Esophagus muscularis mucosa (tissue), 4 donors: Measurements from ENCODE around the gene ZNF423. TPM values are rescaled to one million over a fixed set of nuclear protein-coding genes. Genes with fewer than 3 reads are reported as not detected.

ENCODE experiments used
- DNase-seq: peaks from one replicate; pipeline ENCODE4 v3.0.0-alpha.2; 2017; ENCODE audit errors: extremely low spot score
- H3K27ac ChIP-seq, 4 donors: fragments of 200-600 bp; sonication (generic); replicated peaks in 1 of 4; 1 replicate in 3 of 4; 2 replicates in 1 of 4; pipeline ENCODE4 v1.5.1; 2016 to 2019; ENCODE audit warnings: mild to moderate bottlenecking in 1 of 4
- H3K27me3 ChIP-seq, 4 donors: fragments of 200-600 bp; sonication (generic); one replicate each; pipeline versions ENCODE4 v1.5.1 to v1.6.0; 2016 to 2019
- H3K36me3 ChIP-seq, 4 donors: fragments of 200-600 bp; sonication (generic); one replicate each; pipeline ENCODE4 v1.5.1; 2016 to 2019
- H3K4me1 ChIP-seq, 4 donors: fragments of 200-600 bp; sonication (generic); one replicate each; pipeline ENCODE4 v1.5.1; 2016 to 2019
- H3K4me3 ChIP-seq, 4 donors: fragments of 200-600 bp; sonication (generic); 1 replicate in 2 of 4; 2 replicates in 2 of 4; pipeline ENCODE4 v1.5.1; 2016 to 2019; ENCODE audit warnings: mild to moderate bottlenecking in 4 of 4, moderate library complexity in 1 of 4
- H3K9me3 ChIP-seq, 4 donors: fragments of 200-600 bp; sonication (generic); 1 replicate in 3 of 4; 2 replicates in 1 of 4; pipeline ENCODE4 v1.5.1; 2016 to 2019
- EP300 ChIP-seq: sonication (generic); formaldehyde crosslinking; IDR thresholded peaks from one replicate; pipeline ENCODE4 v1.6.1; 2017; ENCODE audit warnings: antibody characterized with exemption
- POLR2A ChIP-seq: fragments of 450-650 bp; IDR thresholded peaks from one replicate; pipeline ENCODE4 v1.6.1; 2017; ENCODE audit warnings: antibody characterized with exemption, moderate library complexity, mild to moderate bottlenecking, low read depth
- POLR2AphosphoS5 ChIP-seq, 2 donors: sonication (generic); formaldehyde crosslinking; IDR thresholded peaks; one replicate each; pipeline ENCODE4 v1.6.1; 2017; ENCODE audit warnings: antibody characterized with exemption in 2 of 2
- WGBS: methylation state at CpG from one replicate; pipeline ENCODE4 v1.1.5; 2018; 5-methylcytosine and 5-hydroxymethylcytosine counted together
- intact Hi-C: fragments of 100-400 bp; cut with DNase I; formaldehyde crosslinking; loops from one replicate; pipeline ENCODE4 v1.15.1; 2023
- total RNA-seq, 4 donors: library from RNA; depleted of rRNA; stranded (reverse); fragments of >200 nt; gene quantifications; one replicate each; pipeline versions ENCODE4 v1.1.0 to v1.2.1, GENCODE V29; 2016
- TF ChIP-seq, protein P1 (sequence below), 3 experiments: fragments of 200-600 bp in 2 of 3; fragments of 450-650 bp in 1 of 3; sonication (generic) in 2 of 3; IDR thresholded peaks; one replicate each; pipeline ENCODE4 v1.5.1; 2017 to 2019; ENCODE audit warnings: antibody characterized with exemption in 3 of 3, mild to moderate bottlenecking in 2 of 3, moderate library complexity in 1 of 3

Gene ZNF423
- total RNA-seq, 4 donors from 2014 or later: 8.7 to 22.5 (median 10.3) TPM

DNA sequence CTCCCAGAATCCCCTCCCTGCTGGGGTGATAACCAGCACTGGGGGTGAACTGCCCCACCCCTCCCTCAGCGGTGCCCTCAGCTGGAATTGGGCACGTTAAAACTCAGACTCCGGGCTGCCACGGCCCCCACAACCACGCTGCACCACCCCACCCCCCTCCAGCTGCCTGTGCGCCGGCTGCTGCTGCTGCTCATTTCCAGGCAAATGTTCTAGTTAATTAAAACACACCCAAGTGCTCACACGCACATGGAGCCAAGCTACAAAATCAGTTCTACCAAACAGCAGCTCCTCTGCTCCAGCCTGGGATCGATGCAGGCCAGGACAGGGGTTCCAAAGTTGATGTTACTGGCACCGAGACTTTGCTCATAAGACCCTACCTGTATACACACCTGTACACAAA lies 180.5 kb downstream of the ZNF423 start:
- H3K4me3 ChIP-seq: no peak overlapping the region
- no peak overlapping the region for H3K27ac ChIP-seq
- H3K4me1 ChIP-seq: peaks cover 0 to 14% (median 9%) of the 10 kb centered on the region in 4 donors
- no peak for DNase-seq
- no peaks in the 10 kb centered on the region for H3K36me3 ChIP-seq
- H3K9me3 ChIP-seq: no peaks in the 10 kb centered on the region
- intact Hi-C loops: no loop called here
- WGBS: no CpG with 5 or more reads among the region's 10 CpGs
- no peaks in the 10 kb centered on the region for H3K27me3 ChIP-seq
- TF ChIP-seq EP300 (no peak), POLR2A (no peak), POLR2AphosphoS5 (IDR thresholded peaks at IDR 0.05) (no peak)
- TF ChIP-seq, protein P1, sequence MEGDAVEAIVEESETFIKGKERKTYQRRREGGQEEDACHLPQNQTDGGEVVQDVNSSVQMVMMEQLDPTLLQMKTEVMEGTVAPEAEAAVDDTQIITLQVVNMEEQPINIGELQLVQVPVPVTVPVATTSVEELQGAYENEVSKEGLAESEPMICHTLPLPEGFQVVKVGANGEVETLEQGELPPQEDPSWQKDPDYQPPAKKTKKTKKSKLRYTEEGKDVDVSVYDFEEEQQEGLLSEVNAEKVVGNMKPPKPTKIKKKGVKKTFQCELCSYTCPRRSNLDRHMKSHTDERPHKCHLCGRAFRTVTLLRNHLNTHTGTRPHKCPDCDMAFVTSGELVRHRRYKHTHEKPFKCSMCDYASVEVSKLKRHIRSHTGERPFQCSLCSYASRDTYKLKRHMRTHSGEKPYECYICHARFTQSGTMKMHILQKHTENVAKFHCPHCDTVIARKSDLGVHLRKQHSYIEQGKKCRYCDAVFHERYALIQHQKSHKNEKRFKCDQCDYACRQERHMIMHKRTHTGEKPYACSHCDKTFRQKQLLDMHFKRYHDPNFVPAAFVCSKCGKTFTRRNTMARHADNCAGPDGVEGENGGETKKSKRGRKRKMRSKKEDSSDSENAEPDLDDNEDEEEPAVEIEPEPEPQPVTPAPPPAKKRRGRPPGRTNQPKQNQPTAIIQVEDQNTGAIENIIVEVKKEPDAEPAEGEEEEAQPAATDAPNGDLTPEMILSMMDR (IDR thresholded peaks at IDR 0.05): no peak

DNA sequence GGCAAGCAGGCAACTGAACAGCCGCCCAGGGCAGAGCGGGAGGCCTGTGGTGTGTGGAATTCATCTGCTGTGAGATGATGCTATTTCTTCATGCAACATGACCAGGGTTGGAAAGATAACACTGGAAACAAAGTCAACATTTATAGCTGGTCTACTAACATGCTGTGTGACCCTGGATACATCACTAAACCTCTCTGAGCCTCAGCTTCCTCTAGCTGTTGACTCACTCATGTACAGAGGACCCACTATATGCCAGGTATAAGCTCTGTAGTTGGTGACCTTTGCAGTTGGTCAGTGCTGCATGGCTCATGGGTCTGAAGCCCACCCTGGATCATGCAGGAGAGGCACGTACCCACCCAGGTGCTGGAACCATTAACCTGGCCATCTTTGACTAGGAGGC lies 180.9 kb downstream of the ZNF423 start:
- Histone ChIP-seq H3K4me3 (no peak overlapping the region), H3K27ac (no peak overlapping the region), H3K27me3 (no peaks in the 10 kb centered on the region), H3K4me1 (peaks cover 0 to 19% (median 12%) of the 10 kb centered on the region in 4 donors), H3K9me3 (no peaks in the 10 kb centered on the region), H3K36me3 (no peaks in the 10 kb centered on the region)
- WGBS: 95% methylated on average over 2 of the region's 3 CpGs
- no peak for TF ChIP-seq EP300
- DNase-seq: no peak
- intact Hi-C loops: no loop called here

DNA sequence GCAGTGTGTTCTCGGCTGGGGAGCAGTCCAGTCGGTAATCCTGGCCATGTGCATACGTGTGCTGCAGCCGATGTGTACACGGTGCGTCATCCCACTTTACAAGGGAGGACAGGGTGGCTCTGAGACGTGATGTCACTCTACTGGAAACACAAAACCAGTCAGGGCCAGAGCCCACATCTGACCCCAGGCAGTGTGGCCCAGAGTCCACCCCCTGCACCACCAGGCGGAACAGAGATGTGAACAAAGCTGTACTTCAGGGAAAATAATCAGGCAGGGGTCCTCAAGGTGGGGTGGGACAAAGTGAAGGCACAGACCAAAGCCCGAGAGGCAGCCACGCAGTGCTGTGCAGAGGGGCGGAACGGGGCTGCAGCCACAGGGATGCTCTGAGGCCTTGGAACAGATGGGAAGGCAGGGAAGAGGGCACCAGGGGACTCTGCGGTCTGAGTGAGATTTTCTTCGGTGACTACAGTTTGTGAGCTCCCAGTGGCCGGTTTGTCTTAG lies 181.5 kb downstream of the ZNF423 start:
- Histone ChIP-seq H3K36me3 (no peaks in the 10 kb centered on the region), H3K27ac (no peak overlapping the region), H3K9me3 (no peaks in the 10 kb centered on the region), H3K4me1 (peaks cover 0 to 22% (median 12%) of the 10 kb centered on the region in 4 donors), H3K27me3 (no peaks in the 10 kb centered on the region), H3K4me3 (no peak overlapping the region)
- intact Hi-C loops: no loop called here
- WGBS: 87% methylated on average over 15 of the region's 15 CpGs
- TF ChIP-seq POLR2A: no peak
- no peak for TF ChIP-seq POLR2AphosphoS5 (IDR thresholded peaks at IDR 0.05)
- TF ChIP-seq, protein P1 (IDR thresholded peaks at IDR 0.05): no peak
- DNase-seq: no peak

DNA sequence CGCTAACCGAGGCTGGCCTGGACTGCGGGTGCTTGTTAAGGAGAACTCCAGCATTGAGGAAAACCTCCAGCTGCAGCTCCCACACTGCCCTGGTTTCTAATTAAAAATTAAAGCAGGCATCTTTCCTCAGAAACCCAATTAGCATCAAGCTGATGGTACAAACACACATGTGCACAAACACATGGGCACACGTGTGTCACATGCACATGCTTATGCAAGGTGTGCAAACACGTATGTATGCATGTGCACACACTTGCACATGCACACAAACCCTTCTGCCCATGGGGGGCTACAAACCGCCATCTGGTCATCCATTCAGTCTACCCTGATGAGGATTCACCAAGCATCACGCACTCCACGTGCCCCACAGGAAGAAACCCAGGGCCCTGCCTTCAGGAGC lies 182.5 kb downstream of the ZNF423 start:
- Histone ChIP-seq H3K4me1 (peaks cover 0 to 22% (median 12%) of the 10 kb centered on the region in 4 donors), H3K36me3 (no peaks in the 10 kb centered on the region), H3K9me3 (no peaks in the 10 kb centered on the region), H3K27me3 (no peaks in the 10 kb centered on the region), H3K4me3 (no peak overlapping the region), H3K27ac (no peak overlapping the region)
- no peak for DNase-seq
- TF ChIP-seq POLR2A: no peak
- no peak for TF ChIP-seq EP300
- TF ChIP-seq POLR2AphosphoS5 (IDR thresholded peaks at IDR 0.05): no peak
- TF ChIP-seq, protein P1 (IDR thresholded peaks at IDR 0.05): no peak
- intact Hi-C loops: no loop called here
- WGBS: 97% methylated on average over 6 of the region's 8 CpGs

DNA sequence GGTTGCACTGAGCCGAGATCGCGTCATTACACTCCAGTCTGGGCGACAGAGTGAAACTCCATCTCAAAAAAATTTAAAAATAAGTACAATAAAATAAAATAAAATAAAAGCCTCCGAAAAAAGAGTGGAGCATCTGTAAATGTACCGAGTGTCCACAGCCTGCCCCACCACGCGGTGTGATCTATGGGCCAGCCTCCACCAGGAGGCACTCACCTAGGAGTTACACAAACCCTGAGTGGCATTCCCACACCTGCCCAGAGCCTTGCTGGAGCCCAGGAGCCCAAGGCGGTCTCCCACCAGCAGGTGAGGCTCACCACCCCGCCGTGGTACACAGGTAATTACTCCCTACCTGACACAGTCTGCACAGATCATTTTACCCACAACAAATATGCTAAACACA lies 183.2 kb downstream of the ZNF423 start:
- no peaks in the 10 kb centered on the region for H3K9me3 ChIP-seq
- peaks cover 0 to 22% (median 12%) of the 10 kb centered on the region in 4 donors for H3K4me1 ChIP-seq
- DNase-seq: no peak
- WGBS: 93% methylated on average over 10 of the region's 11 CpGs
- intact Hi-C loops: no loop called here
- H3K27ac ChIP-seq: no peak overlapping the region
- no peaks in the 10 kb centered on the region for H3K27me3 ChIP-seq
- TF ChIP-seq POLR2AphosphoS5 (IDR thresholded peaks at IDR 0.05): no peak
- TF ChIP-seq POLR2A: no peak
- no peak for TF ChIP-seq EP300
- TF ChIP-seq, protein P1 (IDR thresholded peaks at IDR 0.05): no peak
- H3K4me3 ChIP-seq: no peak overlapping the region
- H3K36me3 ChIP-seq: no peaks in the 10 kb centered on the region
